GM19324 (cell line): Measurements from ENCODE around the gene SOS1.
"Not testable (repeated sequence)": the region's sequence is repeated elsewhere in the genome, so short reads cannot be mapped to it uniquely, and the experiment has no call there.

ENCODE experiments used
- ATAC-seq: cut with Tn5 transposase; IDR thresholded peaks from one replicate; pipeline ENCODE4 v1.9.1; 2021; ENCODE audit warnings: mild to moderate bottlenecking, moderate library complexity; ENCODE audit not compliant: unreplicated experiment, low FRiP score

SOS1 gene

DNA sequence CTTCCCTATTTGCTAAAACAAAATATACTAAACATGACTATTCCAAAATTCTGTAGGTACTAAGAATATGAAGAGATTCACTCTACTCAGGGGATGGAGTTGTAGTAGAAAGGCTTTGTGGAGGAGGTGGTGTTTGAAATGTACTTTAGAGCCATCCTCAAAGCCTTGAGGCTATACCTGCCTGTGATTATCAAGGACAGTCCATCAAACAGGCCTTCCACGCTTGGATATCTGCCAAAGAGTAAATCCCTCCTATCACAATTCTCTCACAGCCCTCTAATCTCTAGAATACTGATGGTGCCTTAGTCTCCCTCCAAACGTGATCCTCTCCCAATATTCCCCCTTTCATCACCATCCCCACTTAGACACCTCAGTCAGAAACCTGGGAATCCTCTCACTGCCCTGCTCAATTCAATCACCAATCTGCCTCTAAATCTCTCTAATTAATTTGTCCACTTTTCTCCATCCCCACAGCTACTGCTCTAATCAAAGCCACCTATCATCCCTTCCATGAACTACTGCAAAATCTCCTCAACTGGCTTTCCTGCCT, 13.1 kb downstream of the SOS1 start:
- ATAC-seq = no peak

GRCh38 chr2:39107156-39107555, 13.7 kb downstream of the SOS1 start:
- no peak for ATAC-seq

GRCh38 chr2:39099870-39100728, 20.8 kb downstream of the SOS1 start:
- ATAC-seq = peak; percentile 47

DNA sequence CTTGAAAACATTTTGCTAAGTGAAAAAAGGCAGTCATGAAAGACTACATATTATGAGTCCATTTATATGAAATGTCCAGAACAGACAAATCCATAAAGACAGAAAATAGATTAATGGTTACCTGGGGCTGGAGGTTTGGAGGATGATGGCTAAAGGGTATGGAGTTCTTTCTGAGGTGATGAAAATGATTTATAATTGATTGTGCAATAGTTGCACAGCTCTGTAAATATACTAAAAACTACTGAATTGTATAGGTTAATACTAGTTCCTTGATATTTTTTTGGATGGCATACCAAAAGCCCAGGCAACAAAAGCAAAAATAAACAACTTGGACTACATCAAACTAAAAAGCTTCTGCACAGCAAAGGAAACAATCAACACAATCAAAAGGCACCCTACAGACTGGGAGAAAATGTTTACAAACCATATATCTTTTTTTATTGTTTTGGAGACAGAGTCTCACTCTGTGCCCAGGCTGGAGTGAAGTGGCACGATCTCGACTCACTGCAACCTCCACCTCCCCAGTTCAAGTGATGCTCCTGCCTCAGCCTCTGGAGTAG, 21.5 kb downstream of the SOS1 start:
- ATAC-seq = no peak

- ATAC-seq = no peak
These were observed 25.2 kb downstream of the SOS1 start for GRCh38 chr2:39095624-39096023.

- ATAC-seq = peak; percentile 73
These were observed 26.0 kb downstream of the SOS1 start for GRCh38 chr2:39094717-39095363.

- peak; percentile 71 for ATAC-seq
These were observed 27.5 kb downstream of the SOS1 start for GRCh38 chr2:39093218-39093898.

- ATAC-seq = no peak
These were observed 29.3 kb downstream of the SOS1 start for GRCh38 chr2:39091543-39091942.

GRCh38 chr2:39091063-39091462, 29.8 kb downstream of the SOS1 start:
- no peak for ATAC-seq

DNA sequence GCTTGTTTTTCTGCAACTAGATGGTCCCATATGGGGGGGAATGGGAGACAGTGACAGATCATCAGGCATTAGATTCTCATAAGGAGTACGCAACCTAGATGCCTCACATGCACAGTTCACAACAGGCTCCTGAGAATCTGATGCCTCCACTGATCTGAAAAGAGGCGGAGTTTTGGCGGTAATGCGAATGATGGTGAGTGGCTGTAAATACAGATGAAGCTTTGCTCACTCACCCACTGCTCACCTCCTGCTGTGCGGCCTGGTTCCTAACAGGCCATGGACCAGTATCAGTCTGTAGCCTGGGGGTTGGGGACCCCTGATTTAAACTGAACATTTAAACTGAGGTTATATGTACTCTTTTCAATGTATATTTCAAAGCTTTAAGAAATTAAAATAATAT, 40.7 kb downstream of the SOS1 start:
- no peak for ATAC-seq

- ATAC-seq = no peak
These were observed 50.9 kb downstream of the SOS1 start for GRCh38 chr2:39069890-39070465.

DNA sequence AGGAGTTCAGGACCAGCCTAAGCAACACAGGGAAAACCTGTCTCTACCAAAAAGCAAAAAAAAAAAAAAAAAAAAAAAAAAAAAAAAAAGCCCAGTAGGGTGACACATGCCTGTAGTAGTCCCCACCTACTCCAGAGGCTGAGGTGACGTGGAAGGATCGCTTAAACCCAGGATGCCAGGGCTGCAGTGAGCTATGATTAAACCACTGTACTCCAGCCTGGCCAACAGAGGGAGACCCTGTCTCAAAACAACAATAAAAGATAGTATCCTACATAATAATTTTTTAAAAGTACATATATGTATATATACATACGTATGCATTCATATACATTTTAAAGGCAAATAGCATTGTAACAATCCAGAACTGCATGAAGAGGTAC, 51.7 kb downstream of the SOS1 start:
- ATAC-seq = no peak

DNA sequence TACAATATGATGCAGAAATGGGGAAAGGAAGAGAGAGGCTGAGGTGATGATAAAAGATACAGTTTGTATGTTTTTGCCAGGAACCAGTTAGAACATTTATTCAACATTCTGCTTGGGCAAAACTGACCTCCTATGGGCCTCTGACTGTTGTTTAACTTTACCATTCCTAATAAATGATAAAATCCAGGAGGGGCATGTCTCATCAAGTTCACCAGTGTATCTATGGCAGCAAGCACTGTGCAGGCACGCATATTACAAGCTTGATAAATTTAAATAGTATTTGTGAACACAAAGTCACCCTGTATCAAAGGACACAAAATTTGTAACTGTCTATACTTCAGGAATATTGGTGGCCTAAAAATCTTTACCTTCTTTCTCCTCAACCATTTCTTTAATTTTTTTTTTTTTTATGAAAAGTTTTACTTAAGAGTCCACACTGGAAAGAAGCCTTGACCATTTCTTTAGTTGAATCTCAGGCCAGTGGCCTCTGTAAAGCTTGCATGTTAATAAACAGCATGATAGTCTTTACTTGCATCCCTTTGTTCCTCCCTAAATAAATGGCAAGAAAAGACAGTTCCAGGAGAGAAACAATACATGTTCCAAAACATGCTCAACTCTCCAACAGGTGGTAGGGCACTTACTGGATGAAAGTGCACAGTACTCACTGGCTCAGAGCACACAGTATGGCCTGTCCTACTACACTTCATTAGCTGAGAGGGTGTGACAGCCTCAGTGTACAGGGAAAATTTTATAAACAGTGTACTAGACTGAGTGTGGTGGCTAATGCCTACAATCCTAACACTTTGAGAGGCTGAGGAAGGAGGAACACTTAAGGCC, 52.3 kb downstream of the SOS1 start:
- no peak for ATAC-seq

- ATAC-seq = no peak
These were observed 55.2 kb downstream of the SOS1 start for GRCh38 chr2:39065616-39066015.

GRCh38 chr2:39062320-39062719, 58.5 kb downstream of the SOS1 start:
- no peak for ATAC-seq

DNA sequence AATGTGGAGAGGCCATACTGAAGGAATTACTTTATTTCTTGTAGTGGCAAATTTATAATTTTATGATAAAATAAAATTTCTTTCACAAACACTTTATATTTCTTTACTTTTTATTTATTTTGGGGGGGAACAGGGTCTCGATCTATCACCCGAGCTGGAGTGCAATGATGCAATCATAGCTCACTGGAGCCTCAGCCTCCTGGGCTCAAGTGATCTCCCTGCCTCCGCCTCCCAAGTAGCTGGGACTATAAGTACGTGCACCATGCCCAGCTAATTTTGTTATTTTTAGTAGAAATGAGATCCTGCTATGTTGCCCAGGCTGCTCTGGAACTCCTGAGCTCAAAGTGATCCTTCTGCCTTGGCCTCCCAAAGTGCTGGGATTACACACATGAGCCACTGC, 59.6 kb downstream of the SOS1 start:
- ATAC-seq = no peak

- no peak for ATAC-seq
These were observed 61.4 kb downstream of the SOS1 start for GRCh38 chr2:39059366-39059952.

DNA sequence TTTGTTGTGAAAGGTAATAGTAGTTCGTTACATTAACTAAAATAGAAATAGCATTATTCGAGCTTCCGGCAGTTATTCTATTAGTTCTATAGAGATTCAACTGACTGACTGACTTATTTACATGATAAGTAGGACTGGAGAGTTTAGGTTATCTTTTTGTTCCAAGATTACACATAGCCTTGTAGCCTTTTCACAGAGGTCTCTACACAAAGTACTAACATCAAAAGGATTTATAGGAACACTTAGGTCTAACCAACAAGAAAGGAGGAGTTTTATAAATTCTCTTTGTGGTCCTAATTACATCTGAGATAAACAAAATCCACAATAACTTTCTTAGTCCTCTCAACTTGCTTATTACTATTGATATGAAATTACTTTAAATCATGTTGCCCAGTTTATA, 62.8 kb downstream of the SOS1 start:
- ATAC-seq = no peak

- not testable (repeated sequence) for ATAC-seq
These were observed 68.2 kb downstream of the SOS1 start for GRCh38 chr2:39052665-39053064.
